Prostate gland (tissue), 2 donors: ENCODE results near the gene HOXD8.

Experiments
- CTCF ChIP-seq, 4 experiments: fragments of 200-600 bp in 2 of 4; fragments of 450-650 bp in 2 of 4; sonication (generic) in 2 of 4; IDR thresholded peaks; 1 replicate in 3 of 4; 2 replicates in 1 of 4; pipeline ENCODE4 v1.5.1; 2016 to 2019; ENCODE audit warnings: antibody characterized with exemption in 4 of 4, mild to moderate bottlenecking in 2 of 4, moderate library complexity in 2 of 4
- POLR2A ChIP-seq: fragments of 450-650 bp; IDR thresholded peaks from one replicate; pipeline ENCODE4 v1.6.1; 2016; ENCODE audit warnings: antibody characterized with exemption, mild to moderate bottlenecking
- POLR2AphosphoS5 ChIP-seq: sonication (generic); formaldehyde crosslinking; IDR thresholded peaks from one replicate; pipeline ENCODE4 v1.6.1; 2017; ENCODE audit warnings: antibody characterized with exemption

- no peak for TF ChIP-seq CTCF (IDR thresholded peaks at IDR 0.05)
- TF ChIP-seq POLR2A, result no peak
- TF ChIP-seq POLR2AphosphoS5, result no peak
Measured at GRCh38 chr2:176107731-176108181, 21.7 kb upstream of the HOXD8 start.
